Prostate gland (tissue), 2 donors: Measurements from ENCODE around the gene EMP1. TPM values are rescaled to one million over a fixed set of nuclear protein-coding genes. Genes with fewer than 3 reads are reported as not detected.

Experiments
- DNase-seq: peaks from one replicate; pipeline ENCODE4 v3.0.0-alpha.2; 2019; ENCODE audit warnings: low spot score
- H3K27ac ChIP-seq, 2 donors: fragments of 200-600 bp; sonication (generic); 2 replicates each; pipeline ENCODE4 v1.5.1; 2017 to 2019
- H3K27me3 ChIP-seq: fragments of 200-600 bp; sonication (generic); replicated peaks from 2 replicates; pipeline ENCODE4 v1.5.1; 2019; ENCODE audit not compliant: insufficient read depth
- H3K36me3 ChIP-seq, 2 donors: fragments of 200-600 bp; sonication (generic); 1 replicate in 1 of 2; 2 replicates in 1 of 2; pipeline versions ENCODE4 v1.5.1 to v1.8.1; 2017 to 2019
- H3K4me1 ChIP-seq: fragments of 200-600 bp; sonication (generic); replicated peaks from 2 replicates; pipeline ENCODE4 v1.5.1; 2019
- H3K4me3 ChIP-seq, 2 donors: fragments of 200-600 bp; sonication (generic); 2 replicates each; pipeline ENCODE4 v1.5.1; 2017 to 2019
- H3K9me3 ChIP-seq: fragments of 200-600 bp; sonication (generic); 2 replicates; pipeline ENCODE4 v1.5.1; 2017
- CTCF ChIP-seq, 4 experiments: fragments of 200-600 bp in 2 of 4; fragments of 450-650 bp in 2 of 4; sonication (generic) in 2 of 4; IDR thresholded peaks; 1 replicate in 3 of 4; 2 replicates in 1 of 4; pipeline ENCODE4 v1.5.1; 2016 to 2019; ENCODE audit warnings: antibody characterized with exemption in 4 of 4, mild to moderate bottlenecking in 2 of 4, moderate library complexity in 2 of 4
- POLR2A ChIP-seq: fragments of 450-650 bp; IDR thresholded peaks from one replicate; pipeline ENCODE4 v1.6.1; 2016; ENCODE audit warnings: antibody characterized with exemption, mild to moderate bottlenecking
- POLR2AphosphoS5 ChIP-seq: sonication (generic); formaldehyde crosslinking; IDR thresholded peaks from one replicate; pipeline ENCODE4 v1.6.1; 2017; ENCODE audit warnings: antibody characterized with exemption
- whole genome bisulfite sequencing: methylation state at CpG from one replicate; pipeline ENCODE4 v1.1.5; 2018; 5-methylcytosine and 5-hydroxymethylcytosine counted together
- intact Hi-C: fragments of 100-400 bp; cut with DNase I; formaldehyde crosslinking; loops from one replicate; pipeline ENCODE4 v1.14.2; 2022
- total RNA-seq, 2 donors: library from RNA; depleted of rRNA; stranded (reverse); fragments of >200 nt; gene quantifications; one replicate each; pipeline ENCODE4 v1.1.0, GENCODE V29; 2016

The EMP1 gene
- total RNA-seq, 2 donors from 2014 or later = 38.9 to 71.6 TPM

GRCh38 chr12:13250416-13250815 lies 53.9 kb downstream of the EMP1 start:
- Histone ChIP-seq H3K9me3 (no peaks in the 10 kb centered on the region), H3K36me3 (no peaks in the 10 kb centered on the region), H3K4me3 (no peak overlapping the region), H3K27me3 (no peaks in the 10 kb centered on the region), H3K4me1 (no peaks in the 10 kb centered on the region), H3K27ac (no peak overlapping the region)
- intact Hi-C loops = loop anchor here (10.0 kb wide), 1 partner anchor 914 kb away; no protein-coding TSS in a partner anchor
- no peak for TF ChIP-seq CTCF (IDR thresholded peaks at IDR 0.05)
- TF ChIP-seq POLR2AphosphoS5 = no peak
- no peak for TF ChIP-seq POLR2A
- DNase-seq = no peak
- WGBS = 100% methylated on average over 1 of the region's 1 CpG

GRCh38 chr12:13251521-13251920 lies 55.0 kb downstream of the EMP1 start:
- no peak for DNase-seq
- intact Hi-C loops = loop anchor here (10.0 kb wide), 1 partner anchor 913 kb away; no protein-coding TSS in a partner anchor
- Histone ChIP-seq H3K4me3 (no peak overlapping the region), H3K27ac (no peak overlapping the region), H3K27me3 (no peaks in the 10 kb centered on the region), H3K36me3 (no peaks in the 10 kb centered on the region), H3K9me3 (no peaks in the 10 kb centered on the region), H3K4me1 (no peaks in the 10 kb centered on the region)
- WGBS = 85% methylated on average over 5 of the region's 5 CpGs
- TF ChIP-seq CTCF (IDR thresholded peaks at IDR 0.05) (no peak), POLR2A (no peak), POLR2AphosphoS5 (no peak)

GRCh38 chr12:13252024-13252423 lies 55.5 kb downstream of the EMP1 start:
- H3K27ac ChIP-seq = no peak overlapping the region
- H3K9me3 ChIP-seq = no peaks in the 10 kb centered on the region
- H3K4me3 ChIP-seq = no peak overlapping the region
- DNase-seq = no peak
- no peaks in the 10 kb centered on the region for H3K27me3 ChIP-seq
- no peaks in the 10 kb centered on the region for H3K4me1 ChIP-seq
- intact Hi-C loops = loop anchor here (10.0 kb wide), 1 partner anchor 913 kb away; no protein-coding TSS in a partner anchor
- no peaks in the 10 kb centered on the region for H3K36me3 ChIP-seq
- TF ChIP-seq CTCF (IDR thresholded peaks at IDR 0.05) (no peak), POLR2AphosphoS5 (no peak), POLR2A (no peak)

- H3K4me1 ChIP-seq = no peaks in the 10 kb centered on the region
- H3K4me3 ChIP-seq = no peak overlapping the region
- TF ChIP-seq POLR2A (no peak), POLR2AphosphoS5 (no peak), CTCF (IDR thresholded peaks at IDR 0.05) (no peak)
- no peaks in the 10 kb centered on the region for H3K9me3 ChIP-seq
- no peak overlapping the region for H3K27ac ChIP-seq
- no peak for DNase-seq
- WGBS = 71% methylated on average over 3 of the region's 3 CpGs
- H3K27me3 ChIP-seq = no peaks in the 10 kb centered on the region
- intact Hi-C loops = loop anchor here (10.0 kb wide), 1 partner anchor 912 kb away; no protein-coding TSS in a partner anchor
- no peaks in the 10 kb centered on the region for H3K36me3 ChIP-seq
Measured at GRCh38 chr12:13252616-13253015, 56.1 kb downstream of the EMP1 start.

- H3K4me1 ChIP-seq = no peaks in the 10 kb centered on the region
- no peak overlapping the region for H3K27ac ChIP-seq
- H3K4me3 ChIP-seq = no peak overlapping the region
- no peak for DNase-seq
- H3K27me3 ChIP-seq = no peaks in the 10 kb centered on the region
- WGBS = 82% methylated on average over 7 of the region's 7 CpGs
- H3K36me3 ChIP-seq = no peaks in the 10 kb centered on the region
- intact Hi-C loops = loop anchor here (10.0 kb wide), 1 partner anchor 911 kb away; no protein-coding TSS in a partner anchor
- no peaks in the 10 kb centered on the region for H3K9me3 ChIP-seq
- TF ChIP-seq POLR2AphosphoS5 (no peak), POLR2A (no peak), CTCF (IDR thresholded peaks at IDR 0.05) (no peak)
Measured at GRCh38 chr12:13253966-13254760, 57.6 kb downstream of the EMP1 start.
